ENCODE measurements around the gene KIF6.

- TF ChIP-seq CTCF (IDR thresholded peaks at IDR 0.05) (no peak), EP300 (IDR thresholded peaks at IDR 0.05) (no peak)
Observed at GRCh38 chr6:39608652-39609345, 116.4 kb downstream of the KIF6 start.

Measured in gastroesophageal sphincter (tissue), 3 donors.